Ishikawa (cell line): ENCODE data around the gene MN1.

Experiments
- EP300 ChIP-seq: IDR thresholded peaks from 2 replicates; pipeline ENCODE4 v1.6.1; 2012; ENCODE audit warnings: borderline replicate concordance
- TCF12 ChIP-seq: IDR thresholded peaks from 2 replicates; pipeline ENCODE4 v1.6.1; 2012; ENCODE audit warnings: low read depth
- TF ChIP-seq, protein P1 (sequence below): IDR thresholded peaks from 2 replicates; pipeline ENCODE4 v1.6.1; 2012

- TF ChIP-seq EP300 = no peak
- no peak for TF ChIP-seq TCF12
- TF ChIP-seq, protein P1, sequence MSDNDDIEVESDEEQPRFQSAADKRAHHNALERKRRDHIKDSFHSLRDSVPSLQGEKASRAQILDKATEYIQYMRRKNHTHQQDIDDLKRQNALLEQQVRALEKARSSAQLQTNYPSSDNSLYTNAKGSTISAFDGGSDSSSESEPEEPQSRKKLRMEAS = no peak
Observed at GRCh38 chr22:27832606-27833005, 31.1 kb upstream of the MN1 start.
